ENCODE measurements around the gene GRIK3. TPM values are rescaled to one million over a fixed set of nuclear protein-coding genes. Genes with fewer than 3 reads are reported as not detected.
"Not testable (repeated sequence)": the region's sequence is repeated elsewhere in the genome, so short reads cannot be mapped to it uniquely, and the experiment has no call there.

Gene GRIK3
- total RNA-seq, 1 donor from 2014 or later = not detected

DNA sequence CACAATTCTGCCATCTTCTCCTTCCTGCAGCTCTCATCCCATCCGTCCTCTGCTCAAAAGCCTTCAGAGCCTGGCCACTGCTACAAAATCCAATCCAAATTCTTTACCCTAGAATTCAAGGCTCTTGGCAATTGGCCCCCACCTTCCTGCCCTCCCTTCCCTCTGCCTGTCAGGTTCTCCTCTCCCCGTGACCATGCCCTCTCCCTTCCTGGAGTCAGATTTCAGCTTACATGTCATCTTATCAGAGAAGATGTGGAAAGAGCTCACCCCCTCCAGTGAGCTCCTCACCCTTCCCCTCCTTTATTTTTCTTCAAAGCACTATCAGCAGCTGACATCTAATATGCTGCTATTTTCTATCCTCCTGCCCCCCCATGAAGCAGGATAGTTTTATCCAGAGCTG lies 86.9 kb downstream of the GRIK3 start:
- no peak for DNase-seq (ENCODE audit: low read depth, low spot score)

- no peak for DNase-seq (ENCODE audit: low read depth, low spot score)
Observed at GRCh38 chr1:36944883-36945282, 89.4 kb downstream of the GRIK3 start.

- DNase-seq (ENCODE audit: low read depth, low spot score) = no peak
Observed at GRCh38 chr1:36942148-36942547, 92.2 kb downstream of the GRIK3 start.

- DNase-seq (ENCODE audit: low read depth, low spot score) = no peak
Observed at GRCh38 chr1:36941316-36941978, 92.9 kb downstream of the GRIK3 start.

- no peak for DNase-seq (ENCODE audit: low read depth, low spot score)
Observed at GRCh38 chr1:36938819-36939218, 95.5 kb downstream of the GRIK3 start.

- DNase-seq (ENCODE audit: low read depth, low spot score) = no peak
Observed at GRCh38 chr1:36937371-36937770, 96.9 kb downstream of the GRIK3 start.

- no peak for DNase-seq (ENCODE audit: low read depth, low spot score)
Observed at GRCh38 chr1:36934061-36934460, 100.3 kb downstream of the GRIK3 start.

GRCh38 chr1:36927826-36928225 lies 106.5 kb downstream of the GRIK3 start:
- DNase-seq (ENCODE audit: low read depth, low spot score) = no peak

DNA sequence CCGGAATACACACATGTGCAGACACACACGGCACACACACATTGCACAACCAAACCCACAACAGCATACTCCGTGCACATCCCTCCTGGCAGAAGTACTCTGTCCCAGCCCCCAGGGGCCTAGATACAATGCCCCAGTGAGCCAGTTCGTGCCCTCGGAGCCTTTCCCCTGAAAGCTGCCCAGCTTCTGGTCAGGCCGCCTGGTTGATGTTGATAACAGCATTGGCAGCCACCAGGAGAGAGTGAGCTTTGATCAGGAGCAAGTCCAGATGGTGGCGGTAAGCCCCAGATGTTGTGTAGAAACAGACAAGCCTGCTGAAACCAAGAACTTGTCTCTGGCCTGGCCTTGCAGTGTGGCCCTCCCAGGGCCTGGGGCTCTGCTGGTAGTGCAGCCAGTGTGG lies 109.1 kb downstream of the GRIK3 start:
- no peak for DNase-seq (ENCODE audit: low read depth, low spot score)

DNA sequence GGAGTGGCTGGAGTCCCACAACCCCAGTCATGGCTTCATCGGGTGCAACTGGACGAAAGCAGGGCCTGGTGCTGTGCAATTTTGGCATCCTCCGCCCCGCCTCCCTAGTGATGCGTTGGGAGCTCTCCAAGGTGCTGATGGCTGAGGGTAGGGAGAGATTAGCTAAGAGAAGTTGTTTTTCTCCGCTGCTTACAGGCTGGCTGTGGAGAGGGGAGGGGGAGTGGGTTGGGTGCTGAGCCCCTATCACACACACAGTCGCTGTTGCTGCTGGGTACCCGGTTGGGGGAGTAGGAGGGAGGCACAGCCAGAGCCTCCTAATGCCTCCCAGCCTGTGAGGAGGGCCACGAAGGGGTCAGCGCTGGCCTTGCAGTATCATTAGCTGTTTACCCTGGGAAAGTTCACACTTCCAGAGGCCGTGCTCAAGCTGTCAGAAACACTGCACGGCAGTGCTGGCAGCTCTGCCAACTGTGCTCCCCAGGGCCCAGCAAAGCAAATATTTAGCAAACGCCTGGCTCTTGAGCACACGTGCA lies 110.0 kb downstream of the GRIK3 start:
- no peak for DNase-seq (ENCODE audit: low read depth, low spot score)

DNA sequence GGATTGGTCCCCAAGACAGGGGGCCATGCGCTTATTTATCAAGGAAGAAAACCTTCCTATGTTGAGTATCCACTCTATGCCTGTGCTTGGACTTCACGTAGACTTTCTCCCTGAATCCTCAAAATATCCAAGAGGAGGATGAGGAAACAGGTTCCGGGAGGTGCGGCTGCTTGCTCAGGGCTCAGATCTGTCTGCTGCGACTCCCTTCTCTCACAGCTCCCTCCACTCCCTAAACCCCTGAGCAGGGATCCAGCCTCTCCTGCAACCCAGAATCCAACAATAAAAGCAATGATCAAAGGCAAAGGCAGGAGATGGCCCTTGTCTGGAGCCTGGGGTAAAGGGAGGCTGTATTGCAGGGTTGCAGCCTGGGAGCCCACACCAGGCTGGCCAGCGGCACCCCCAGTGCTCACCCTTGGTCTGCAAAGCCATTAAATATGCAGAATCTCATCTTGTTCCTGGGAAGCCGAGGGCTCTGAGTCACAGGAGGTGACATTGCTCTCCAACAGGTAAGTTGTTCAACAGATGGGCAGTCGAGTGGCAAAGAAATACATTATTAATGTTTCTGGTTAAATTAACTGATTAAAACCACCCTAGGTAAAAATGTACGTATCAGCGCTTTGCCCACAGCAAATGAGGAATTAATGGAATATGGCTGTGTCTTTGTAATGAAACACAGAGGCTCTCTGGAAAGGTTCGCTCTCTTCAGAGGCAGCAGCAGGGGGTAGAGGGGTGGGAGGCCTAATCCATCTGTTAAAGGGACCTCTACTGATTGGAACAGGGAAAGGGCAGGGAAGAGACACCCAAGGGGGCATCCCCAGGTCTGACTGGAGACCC lies 111.5 kb downstream of the GRIK3 start:
- no peak for DNase-seq (ENCODE audit: low read depth, low spot score)

DNA sequence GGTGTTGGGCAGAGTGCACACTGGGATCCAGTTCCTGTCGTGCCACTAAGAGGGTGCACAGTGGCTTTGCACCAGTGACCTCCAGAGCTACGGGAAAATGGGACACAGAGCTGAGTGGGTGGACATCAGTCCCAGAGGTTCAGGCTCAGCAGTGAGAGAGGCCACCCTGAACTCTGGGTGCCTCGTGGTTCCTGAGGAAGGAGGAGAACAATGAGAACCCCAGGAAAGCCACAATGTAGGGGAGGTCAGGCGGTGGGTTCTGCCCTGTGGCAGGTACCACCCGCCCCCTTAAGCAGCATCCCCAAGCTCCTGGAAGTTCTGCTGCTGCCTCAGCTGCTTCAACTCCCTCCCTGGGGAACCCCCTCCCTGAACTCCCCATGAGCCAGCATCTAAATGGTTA lies 112.2 kb downstream of the GRIK3 start:
- no peak for DNase-seq (ENCODE audit: low read depth, low spot score)

GRCh38 chr1:36920801-36921405 lies 113.4 kb downstream of the GRIK3 start:
- DNase-seq (ENCODE audit: low read depth, low spot score) = no peak

GRCh38 chr1:36920371-36920770 lies 113.9 kb downstream of the GRIK3 start:
- DNase-seq (ENCODE audit: low read depth, low spot score) = no peak

GRCh38 chr1:36919491-36920145 lies 114.7 kb downstream of the GRIK3 start:
- DNase-seq (ENCODE audit: low read depth, low spot score) = no peak

GRCh38 chr1:36918604-36919003 lies 115.7 kb downstream of the GRIK3 start:
- DNase-seq (ENCODE audit: low read depth, low spot score) = no peak

- not testable (repeated sequence) for DNase-seq (ENCODE audit: low read depth, low spot score)
Observed at GRCh38 chr1:36916542-36916941, 117.8 kb downstream of the GRIK3 start.

- no peak for DNase-seq (ENCODE audit: low read depth, low spot score)
Observed at GRCh38 chr1:36913484-36914060, 120.7 kb downstream of the GRIK3 start.

GRCh38 chr1:36913016-36913415 lies 121.3 kb downstream of the GRIK3 start:
- no peak for DNase-seq (ENCODE audit: low read depth, low spot score)

- no peak for DNase-seq (ENCODE audit: low read depth, low spot score)
Observed at GRCh38 chr1:36912365-36912865, 121.9 kb downstream of the GRIK3 start.

Measured in pulmonary artery endothelial cell (primary cell).